Left ventricle myocardium inferior (tissue), 1 donor: ENCODE results near the gene ZNF555. TPM values are rescaled to one million over a fixed set of nuclear protein-coding genes. Genes with fewer than 3 reads are reported as not detected.

Experiments used
- DNase-seq: peaks from one replicate; pipeline ENCODE4 v3.0.0-alpha.2; 2020
- H3K27ac ChIP-seq: fragments of 200-600 bp; replicated peaks from 2 replicates; pipeline ENCODE4 v1.8.0; 2021
- H3K27me3 ChIP-seq: fragments of 200-600 bp; 2 replicates; pipeline ENCODE4 v1.8.0; 2021; ENCODE audit warnings: low read depth
- H3K36me3 ChIP-seq: fragments of 200-600 bp; 2 replicates; pipeline ENCODE4 v1.8.0; 2021
- H3K4me1 ChIP-seq: fragments of 200-600 bp; 2 replicates; pipeline ENCODE4 v1.8.0; 2021
- H3K4me3 ChIP-seq: fragments of 200-600 bp; 2 replicates; pipeline ENCODE4 v1.8.0; 2021; ENCODE audit warnings: mild to moderate bottlenecking, moderate library complexity
- H3K9me3 ChIP-seq: fragments of 200-600 bp; replicated peaks from 2 replicates; pipeline ENCODE4 v1.8.0; 2021
- CTCF ChIP-seq: fragments of 200-600 bp; IDR thresholded peaks from 2 replicates; pipeline ENCODE4 v1.8.0; 2021; ENCODE audit warnings: antibody characterized with exemption, mild to moderate bottlenecking, borderline replicate concordance
- intact Hi-C: fragments of 100-400 bp; cut with micrococcal nuclease; formaldehyde crosslinking; loops from one replicate; pipeline ENCODE4 v1.11.0; 2022
- total RNA-seq: library from RNA; stranded (reverse); fragmentation: NEBNext Ultra II Directional; extraction: Animal tissue kit (Norgen Biotek cat#: 25700); gene quantifications from one replicate; pipeline ENCODE4 v1.2.1, GENCODE V29; 2021
- donor health status: DM: no; HTN: yes; CAD: no; lungs with severe emphysema.

Gene ZNF555
- total RNA-seq, 1 donor from 2014 or later: 8.9 TPM

- peaks cover 21% of the 10 kb centered on the region for H3K4me1 ChIP-seq
- TF ChIP-seq CTCF: peak; percentile 98
- H3K36me3 ChIP-seq: peaks cover 10% of the 10 kb centered on the region
- H3K9me3 ChIP-seq: no peaks in the 10 kb centered on the region
- H3K27me3 ChIP-seq: no peaks in the 10 kb centered on the region
- peak within 1 kb of the TSS; percentile 77 for H3K27ac ChIP-seq
- peak; percentile 98 for DNase-seq
- intact Hi-C loops: no loop called here
- peak within 1 kb of the TSS; percentile 86 for H3K4me3 ChIP-seq
Measured at GRCh38 chr19:2819540-2820111, 21.6 kb upstream of the ZNF555 start, which contains the start of gene ZNF554. TSS of gene ZNF554 (plus strand) at chr19:2819868. CDS start at chr19:2820072, 204 bp downstream.

- TF ChIP-seq CTCF: no peak
- Histone ChIP-seq H3K27me3 (no peaks in the 10 kb centered on the region), H3K4me3 (peak overlapping the region; percentile 86), H3K36me3 (peaks cover 10% of the 10 kb centered on the region), H3K9me3 (no peaks in the 10 kb centered on the region), H3K4me1 (peaks cover 21% of the 10 kb centered on the region), H3K27ac (peak overlapping the region; percentile 77)
- intact Hi-C loops: no loop called here
- DNase-seq: no peak
Measured at GRCh38 chr19:2820112-2820702, 21.1 kb upstream of the ZNF555 start.

- no peak overlapping the region for H3K4me3 ChIP-seq
- H3K4me1 ChIP-seq: peaks cover 21% of the 10 kb centered on the region
- peaks cover 28% of the 10 kb centered on the region for H3K36me3 ChIP-seq
- no peak for DNase-seq
- H3K9me3 ChIP-seq: peaks cover 7% of the 10 kb centered on the region
- no peak for TF ChIP-seq CTCF
- H3K27ac ChIP-seq: no peak overlapping the region
- no peaks in the 10 kb centered on the region for H3K27me3 ChIP-seq
- intact Hi-C loops: no loop called here
Measured at GRCh38 chr19:2822846-2823245, 18.4 kb upstream of the ZNF555 start.

GRCh38 chr19:2823646-2824045 is 17.6 kb upstream of the ZNF555 start:
- Histone ChIP-seq H3K27ac (no peak overlapping the region), H3K27me3 (no peaks in the 10 kb centered on the region), H3K4me3 (no peak overlapping the region), H3K9me3 (peaks cover 11% of the 10 kb centered on the region), H3K36me3 (peaks cover 36% of the 10 kb centered on the region), H3K4me1 (peaks cover 21% of the 10 kb centered on the region)
- no peak for DNase-seq
- intact Hi-C loops: no loop called here
- TF ChIP-seq CTCF: no peak

- Histone ChIP-seq H3K27ac (no peak overlapping the region), H3K9me3 (peaks cover 13% of the 10 kb centered on the region), H3K27me3 (no peaks in the 10 kb centered on the region), H3K4me3 (no peak overlapping the region), H3K4me1 (peaks cover 20% of the 10 kb centered on the region), H3K36me3 (peaks cover 41% of the 10 kb centered on the region)
- TF ChIP-seq CTCF: no peak
- no peak for DNase-seq
- intact Hi-C loops: no loop called here
Measured at GRCh38 chr19:2824129-2824528, 17.1 kb upstream of the ZNF555 start.
